Lung (tissue), 12 donors: ENCODE measurements around the gene GRSF1. TPM values are rescaled to one million over a fixed set of nuclear protein-coding genes. Genes with fewer than 3 reads are reported as not detected.

Experiments used
- ATAC-seq: fragments of 200-7000 bp; cut with Tn5 transposase; one replicate; pipeline ENCODE4 v1.9.1; 2020; ENCODE audit warnings: moderate number of reproducible peaks; ENCODE audit not compliant: insufficient read depth, low FRiP score
- DNase-seq, 3 donors: peaks; one replicate each; pipeline ENCODE4 v3.0.0-alpha.2; 2013 to 2017
- H3K27ac ChIP-seq, 2 donors: one replicate each; pipeline ENCODE4 v1.5.1; 2013; ENCODE audit warnings: mild to moderate bottlenecking in 2 of 2, moderate library complexity in 2 of 2, control low read depth in 1 of 2, inconsistent platforms in 1 of 2, low read depth in 1 of 2, low read length in 1 of 2
- H3K27me3 ChIP-seq, 3 donors: one replicate each; pipeline ENCODE4 v1.5.1; 2013; ENCODE audit warnings: low read length in 2 of 3; ENCODE audit not compliant: control insufficient read depth in 3 of 3, insufficient read depth in 3 of 3
- H3K36me3 ChIP-seq, 4 donors: one replicate each; pipeline ENCODE4 v1.5.1; 2013; ENCODE audit warnings: low read length in 4 of 4, mild to moderate bottlenecking in 1 of 4, moderate library complexity in 1 of 4; ENCODE audit not compliant: control insufficient read depth in 4 of 4, insufficient read depth in 4 of 4
- H3K4me1 ChIP-seq, 5 donors: one replicate each; pipeline ENCODE4 v1.5.1; 2013; ENCODE audit warnings: low read length in 5 of 5, mild to moderate bottlenecking in 2 of 5, moderate library complexity in 1 of 5; ENCODE audit not compliant: control insufficient read depth in 5 of 5, insufficient read depth in 5 of 5
- H3K4me3 ChIP-seq: one replicate; pipeline ENCODE4 v1.5.1; 2013; ENCODE audit warnings: mild to moderate bottlenecking, control low read depth, moderate library complexity
- H3K9ac ChIP-seq, 2 donors: one replicate each; pipeline ENCODE4 v1.5.1; 2013; ENCODE audit warnings: low read length in 2 of 2, control low read depth in 1 of 2; ENCODE audit not compliant: insufficient read depth in 1 of 2
- H3K9me3 ChIP-seq, 4 donors: one replicate each; pipeline ENCODE4 v1.5.1; 2013; ENCODE audit warnings: low read length in 3 of 4, mild to moderate bottlenecking in 1 of 4, moderate library complexity in 1 of 4; ENCODE audit not compliant: control insufficient read depth in 4 of 4, insufficient read depth in 3 of 4
- WGBS, 2 donors: extraction: QIAGEN DNeasy Blood & Tissue Kit; methylation state at CpG; one replicate each; pipeline ENCODE4 v1.1.7; 2013; 5-methylcytosine and 5-hydroxymethylcytosine counted together
- polyA plus RNA-seq, 2 donors: library from polyadenylated mRNA; stranded (reverse); fragments of 200-250 nt; gene quantifications; one replicate each; pipeline ENCODE4 v1.2.1, GENCODE V29; 2013
- total RNA-seq, 2 donors: library from RNA; depleted of rRNA in 1 of 2; stranded (reverse); fragments of >200 nt in 1 of 2; gene quantifications; one replicate each; pipeline ENCODE4 v1.2.1, GENCODE V29; 2014 to 2021
- TF ChIP-seq, protein P1 (sequence below): IDR thresholded peaks from 2 replicates; pipeline ENCODE4 v1.5.1; 2012; ENCODE audit warnings: mild to moderate bottlenecking; ENCODE audit errors: control extremely low read depth, extremely low read depth
- donor health status: control.
- donor health status: control.
- donor health status: Bipolar disorder and iron deficiency.
- donor health status: healthy.
- donor health status: DM: yes; HTN: yes; CAD: no.

Gene GRSF1
- total and polyA plus RNA-seq, 4 donors, result 28.5 to 64.6 (median 47.5) TPM

DNA sequence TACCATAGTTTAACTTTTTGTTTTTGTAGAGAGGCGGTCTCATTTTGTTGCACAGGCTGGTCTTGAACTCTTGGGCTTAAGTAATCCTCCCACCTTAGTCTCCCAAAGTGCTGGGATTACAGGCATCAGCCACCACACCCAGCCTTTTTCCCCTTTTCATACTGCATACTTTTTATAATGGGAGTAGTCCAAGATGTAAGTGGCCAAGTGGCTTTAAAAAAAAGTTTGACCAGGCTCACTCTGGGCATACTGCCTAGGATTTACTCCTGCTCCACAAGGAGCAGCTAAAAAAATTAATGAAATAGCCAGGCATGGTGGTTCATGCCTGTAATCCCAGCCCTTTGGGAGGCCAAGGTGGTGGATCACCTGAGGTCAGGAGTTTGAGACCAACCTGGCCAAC, 6.0 kb downstream of the GRSF1 start:
- TF ChIP-seq, protein P1, sequence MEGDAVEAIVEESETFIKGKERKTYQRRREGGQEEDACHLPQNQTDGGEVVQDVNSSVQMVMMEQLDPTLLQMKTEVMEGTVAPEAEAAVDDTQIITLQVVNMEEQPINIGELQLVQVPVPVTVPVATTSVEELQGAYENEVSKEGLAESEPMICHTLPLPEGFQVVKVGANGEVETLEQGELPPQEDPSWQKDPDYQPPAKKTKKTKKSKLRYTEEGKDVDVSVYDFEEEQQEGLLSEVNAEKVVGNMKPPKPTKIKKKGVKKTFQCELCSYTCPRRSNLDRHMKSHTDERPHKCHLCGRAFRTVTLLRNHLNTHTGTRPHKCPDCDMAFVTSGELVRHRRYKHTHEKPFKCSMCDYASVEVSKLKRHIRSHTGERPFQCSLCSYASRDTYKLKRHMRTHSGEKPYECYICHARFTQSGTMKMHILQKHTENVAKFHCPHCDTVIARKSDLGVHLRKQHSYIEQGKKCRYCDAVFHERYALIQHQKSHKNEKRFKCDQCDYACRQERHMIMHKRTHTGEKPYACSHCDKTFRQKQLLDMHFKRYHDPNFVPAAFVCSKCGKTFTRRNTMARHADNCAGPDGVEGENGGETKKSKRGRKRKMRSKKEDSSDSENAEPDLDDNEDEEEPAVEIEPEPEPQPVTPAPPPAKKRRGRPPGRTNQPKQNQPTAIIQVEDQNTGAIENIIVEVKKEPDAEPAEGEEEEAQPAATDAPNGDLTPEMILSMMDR, result no peak

DNA sequence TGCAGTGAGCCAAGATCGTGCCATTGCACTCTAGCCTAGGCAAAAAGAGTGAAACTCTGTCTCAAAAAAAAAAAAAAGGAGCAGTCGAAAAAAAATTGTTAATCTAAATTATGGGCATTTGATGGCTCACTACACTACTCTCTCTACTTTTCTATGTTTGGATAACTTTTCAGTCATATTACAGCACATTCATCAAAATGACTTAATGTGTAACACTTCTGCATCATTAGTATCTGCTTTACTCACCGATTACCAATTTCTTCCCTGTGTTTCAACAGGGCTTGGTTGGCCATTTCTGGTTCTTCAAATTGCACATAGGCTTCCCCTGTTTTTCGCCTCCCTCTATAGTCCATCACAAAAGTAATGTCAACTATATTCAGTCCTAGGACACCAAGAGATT, 8.4 kb downstream of the GRSF1 start:
- H3K9ac ChIP-seq, result no peak overlapping the region
- H3K27ac ChIP-seq, result no peak overlapping the region
- no peaks in the 10 kb centered on the region for H3K9me3 ChIP-seq
- DNase-seq (no peak), ATAC-seq (no peak)
- no peak overlapping the region for H3K4me3 ChIP-seq
- H3K36me3 ChIP-seq, result peaks cover 23 to 45% (median 28%) of the 10 kb centered on the region in 4 donors
- H3K4me1 ChIP-seq, result peaks cover 0 to under 1% (median 0%) of the 10 kb centered on the region in 5 donors
- no peaks in the 10 kb centered on the region for H3K27me3 ChIP-seq
- WGBS, 2 donors, result 93 to 95% methylated on average over 4 of the region's 4 CpGs
- TF ChIP-seq, protein P1, result no peak

More for the DNA sequence above, 6.0 kb downstream of the GRSF1 start:
- DNase-seq, result no peak
- H3K4me1 ChIP-seq, result peaks cover 0 to 12% (median 4%) of the 10 kb centered on the region in 5 donors
- peaks cover 14 to 34% (median 25%) of the 10 kb centered on the region in 4 donors for H3K36me3 ChIP-seq
- H3K9ac ChIP-seq, result no peak overlapping the region
- H3K27ac ChIP-seq, result no peak overlapping the region
- H3K27me3 ChIP-seq, result no peaks in the 10 kb centered on the region
- no peak for ATAC-seq
- H3K9me3 ChIP-seq, result no peaks in the 10 kb centered on the region
- no peak overlapping the region for H3K4me3 ChIP-seq
- 85 to 96% methylated on average over 1 of the region's 1 CpG for WGBS, 2 donors

DNA sequence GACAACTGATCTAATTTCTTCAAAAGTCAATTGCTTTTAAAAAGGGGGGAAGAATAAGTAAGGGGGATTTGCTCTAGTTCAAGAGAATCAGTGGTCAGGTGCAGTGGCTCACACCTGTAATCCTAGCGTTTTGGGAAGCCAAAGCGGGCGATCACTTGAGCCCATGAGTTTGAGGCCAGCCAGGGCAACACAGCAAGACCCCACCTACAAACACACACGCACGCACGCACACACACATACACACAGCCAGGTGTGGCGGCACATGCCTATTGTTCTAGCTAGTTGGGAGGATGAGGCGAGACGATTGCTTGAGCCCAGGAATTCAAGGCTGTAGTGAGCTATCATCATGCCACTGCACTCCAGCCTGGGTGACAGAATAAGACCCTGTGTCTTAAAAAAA, 9.6 kb downstream of the GRSF1 start:
- H3K9ac ChIP-seq, result no peak overlapping the region
- WGBS, 2 donors, result 94 to 95% methylated on average over 9 of the region's 9 CpGs
- no peak overlapping the region for H3K27ac ChIP-seq
- peaks cover 30 to 56% (median 36%) of the 10 kb centered on the region in 4 donors for H3K36me3 ChIP-seq
- no peaks in the 10 kb centered on the region for H3K4me1 ChIP-seq
- no peak for DNase-seq
- no peak for ATAC-seq
- no peaks in the 10 kb centered on the region for H3K9me3 ChIP-seq
- TF ChIP-seq, protein P1, result no peak
- H3K4me3 ChIP-seq, result no peak overlapping the region
- no peaks in the 10 kb centered on the region for H3K27me3 ChIP-seq

DNA sequence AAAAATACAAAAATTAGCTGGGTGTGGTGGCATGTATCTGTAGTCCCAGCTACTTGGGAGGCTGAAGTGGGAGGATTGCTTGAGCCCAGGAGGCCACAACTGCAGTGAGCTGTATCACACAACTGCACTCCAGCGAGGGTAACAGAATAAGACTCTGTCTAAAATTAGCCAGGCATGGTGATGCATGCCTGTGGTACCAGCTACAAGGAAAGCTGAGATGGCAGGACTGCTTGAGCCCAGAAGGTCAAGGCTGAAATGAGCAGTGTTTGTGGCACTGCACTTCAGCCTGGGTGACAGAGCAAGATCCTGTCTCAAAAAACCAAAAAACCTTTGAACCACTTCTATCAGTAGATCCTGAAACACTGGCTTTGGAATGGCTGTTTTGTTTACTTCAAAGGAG, 10.2 kb downstream of the GRSF1 start:
- peaks cover 32 to 57% (median 36%) of the 10 kb centered on the region in 4 donors for H3K36me3 ChIP-seq
- DNase-seq (no peak), ATAC-seq (no peak)
- TF ChIP-seq, protein P1, result no peak
- H3K9me3 ChIP-seq, result no peaks in the 10 kb centered on the region
- no peak overlapping the region for H3K9ac ChIP-seq
- WGBS, 2 donors, result 96 to 100% methylated on average over 1 of the region's 1 CpG
- no peak overlapping the region for H3K27ac ChIP-seq
- H3K4me1 ChIP-seq, result no peaks in the 10 kb centered on the region
- no peak overlapping the region for H3K4me3 ChIP-seq
- H3K27me3 ChIP-seq, result no peaks in the 10 kb centered on the region
